Measurements from ENCODE around the gene PCED1B. TPM values are rescaled to one million over a fixed set of nuclear protein-coding genes. Genes with fewer than 3 reads are reported as not detected.

PCED1B gene
- total RNA-seq, 1 experiment from 2014 or later, result 6.6 TPM

- POLR2A ChIA-PET, result no interaction called here
- CTCF ChIA-PET, result interaction anchor here (0.6 to 4.5 kb wide), 26 partner anchors 8 to 1697 kb away, joined by 3 to 64 read pairs (median 4); no protein-coding TSS in a partner anchor
- ATAC-seq, result peak; percentile 66
- Mint-ChIP-seq H3K4me1 (peaks cover 30% of the 10 kb centered on the region), H3K27me3 (ENCODE audit: low read depth) (no peaks in the 10 kb centered on the region), H3K4me3 (no peak overlapping the region), H3K27ac (no peak overlapping the region), H3K36me3 (no peaks in the 10 kb centered on the region), H3K9me3 (no peaks in the 10 kb centered on the region)
- DNase-seq (ENCODE audit: low spot score), result no peak
- peak; percentile 28; the same call in 1 of the 2 replicates for TF ChIP-seq CTCF (IDR thresholded peaks at IDR 0.05)
- no peak for TF ChIP-seq HMGA2 (CRISPR knock-in tag; IDR thresholded peaks at IDR 0.05)
These were observed 46.8 kb upstream of the PCED1B start for GRCh38 chr12:47032644-47033043.

- peak; percentile 12 for DNase-seq (ENCODE audit: low spot score)
- TF ChIP-seq HMGXB4 (CRISPR knock-in tag; IDR thresholded peaks at IDR 0.05) (no peak), TEAD1 (CRISPR knock-in tag; IDR thresholded peaks at IDR 0.05) (no peak), E2F5 (CRISPR knock-in tag; IDR thresholded peaks at IDR 0.05) (no peak), ATF3 (CRISPR knock-in tag; conservative IDR thresholded peaks at IDR 0.05) (no peak), SMAD4 (CRISPR knock-in tag; IDR thresholded peaks at IDR 0.05) (no peak), TP53 (CRISPR knock-in tag; IDR thresholded peaks at IDR 0.05) (no peak), JAZF1 (CRISPR knock-in tag; IDR thresholded peaks at IDR 0.05) (no peak), CTCF (IDR thresholded peaks at IDR 0.05) (no peak)
- peaks cover 30% of the 10 kb centered on the region for H3K4me1 Mint-ChIP-seq
These were observed 46.3 kb upstream of the PCED1B start for GRCh38 chr12:47033081-47033480.

GRCh38 chr12:47033789-47034555 is 45.4 kb upstream of the PCED1B start:
- DNase-seq (ENCODE audit: low spot score) (no peak), ATAC-seq (no peak)
- peaks cover 33% of the 10 kb centered on the region for H3K4me1 Mint-ChIP-seq
- H3K36me3 Mint-ChIP-seq, result no peaks in the 10 kb centered on the region
- no peaks in the 10 kb centered on the region for H3K27me3 Mint-ChIP-seq (ENCODE audit: low read depth)
- no peak overlapping the region for H3K4me3 Mint-ChIP-seq
- H3K27ac Mint-ChIP-seq, result no peak overlapping the region
- POLR2A ChIA-PET, result no interaction called here
- no peaks in the 10 kb centered on the region for H3K9me3 Mint-ChIP-seq
- CTCF ChIA-PET, result interaction anchor here (0.5 to 4.5 kb wide), 9 partner anchors 37 to 702 kb away, joined by 3 to 64 read pairs (median 5); no protein-coding TSS in a partner anchor
- TF ChIP-seq IRF1 (CRISPR knock-in tag; IDR thresholded peaks at IDR 0.05) (no peak), E2F4 (CRISPR knock-in tag; IDR thresholded peaks at IDR 0.05; ENCODE audit: borderline replicate concordance, low read depth) (no peak), ARID4B (CRISPR knock-in tag; IDR thresholded peaks at IDR 0.05; ENCODE audit: borderline replicate concordance) (no peak), PRRX2 (CRISPR knock-in tag; IDR thresholded peaks at IDR 0.05) (no peak), GABPB1 (CRISPR knock-in tag; IDR thresholded peaks at IDR 0.05) (no peak), ZMAT4 (CRISPR knock-in tag; IDR thresholded peaks at IDR 0.05) (no peak)

More at GRCh38 chr12:47033081-47033480, 46.3 kb upstream of the PCED1B start:
- Mint-ChIP-seq H3K36me3 (no peaks in the 10 kb centered on the region), H3K4me3 (no peak overlapping the region), H3K27me3 (ENCODE audit: low read depth) (no peaks in the 10 kb centered on the region), H3K27ac (peak overlapping the region; percentile 25; the same call in 1 of the 2 replicates), H3K9me3 (no peaks in the 10 kb centered on the region)
- POLR2A ChIA-PET, result no interaction called here
- CTCF ChIA-PET, result interaction anchor here (0.8 to 4.5 kb wide), 21 partner anchors 9 to 604 kb away, joined by 3 to 64 read pairs (median 4); no protein-coding TSS in a partner anchor
- ATAC-seq, result peak; percentile 66

All from WTC11 (cell line).